ENCODE data around the gene ADGRG3. TPM values are rescaled to one million over a fixed set of nuclear protein-coding genes. Genes with fewer than 3 reads are reported as not detected.

ADGRG3 gene
- total RNA-seq, 1 experiment from 2014 or later: not detected

DNA sequence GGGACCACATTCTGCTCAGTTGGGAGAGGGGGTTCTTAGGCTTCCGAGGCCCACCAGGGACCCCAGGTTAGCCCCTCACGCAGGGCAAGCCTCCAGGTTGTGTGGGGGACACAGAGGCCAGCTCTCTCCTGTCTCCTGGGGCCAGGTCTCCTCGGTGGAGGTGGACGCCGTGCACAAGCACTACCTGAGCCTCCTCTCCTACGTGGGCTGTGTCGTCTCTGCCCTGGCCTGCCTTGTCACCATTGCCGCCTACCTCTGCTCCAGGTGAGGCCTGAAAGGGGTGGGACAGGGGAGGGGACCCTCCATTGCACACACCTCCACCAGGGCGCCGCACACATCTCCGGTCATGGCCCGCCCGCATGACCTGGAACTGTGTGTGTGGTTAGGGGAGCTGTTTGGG, 10.9 kb upstream of the ADGRG3 start:
- DNase-seq (ENCODE audit: low read depth, low spot score): no peak
- in situ Hi-C loops (cut with HindIII; ENCODE audit: low pct_unique_long_range_greater_than_20kb, low sequenced_read_pairs): no loop called here

DNA sequence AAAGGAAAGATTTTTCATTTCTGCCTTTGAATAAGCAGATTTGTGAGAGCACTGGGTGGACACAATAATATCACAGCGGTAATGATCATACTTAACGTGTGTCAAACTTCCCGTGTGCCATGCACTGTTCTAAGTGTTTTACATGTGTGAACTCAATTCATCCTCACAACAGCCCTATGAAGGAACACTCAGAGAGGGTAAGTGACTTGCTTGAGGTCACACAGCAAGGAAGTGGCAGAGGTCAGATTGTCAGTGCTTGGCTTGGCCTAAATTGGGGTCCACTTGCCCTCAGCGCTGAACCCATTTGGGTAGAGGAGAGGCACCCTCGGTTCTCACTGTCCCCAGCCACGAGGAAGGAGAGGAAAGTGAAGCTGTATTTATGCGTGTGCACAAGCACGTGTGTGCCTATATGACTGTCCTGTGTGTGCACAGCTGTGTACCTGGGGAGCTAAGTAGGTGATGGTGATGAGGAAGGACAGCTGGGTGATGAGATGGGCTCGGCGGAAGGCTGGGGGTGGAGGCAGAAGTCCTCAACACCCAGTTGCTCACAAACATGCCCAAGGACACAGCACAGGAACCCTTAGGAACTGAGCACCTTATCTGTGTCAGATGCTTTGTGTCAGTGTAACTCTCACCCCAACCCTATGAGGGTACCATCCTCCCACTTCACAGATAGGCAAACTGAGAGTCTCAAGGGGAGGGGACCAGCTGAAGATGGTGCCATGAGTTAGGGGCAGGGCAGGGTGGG, 9.8 kb upstream of the ADGRG3 start:
- DNase-seq (ENCODE audit: low read depth, low spot score): no peak
- in situ Hi-C loops (cut with HindIII; ENCODE audit: low pct_unique_long_range_greater_than_20kb, low sequenced_read_pairs): no loop called here

DNA sequence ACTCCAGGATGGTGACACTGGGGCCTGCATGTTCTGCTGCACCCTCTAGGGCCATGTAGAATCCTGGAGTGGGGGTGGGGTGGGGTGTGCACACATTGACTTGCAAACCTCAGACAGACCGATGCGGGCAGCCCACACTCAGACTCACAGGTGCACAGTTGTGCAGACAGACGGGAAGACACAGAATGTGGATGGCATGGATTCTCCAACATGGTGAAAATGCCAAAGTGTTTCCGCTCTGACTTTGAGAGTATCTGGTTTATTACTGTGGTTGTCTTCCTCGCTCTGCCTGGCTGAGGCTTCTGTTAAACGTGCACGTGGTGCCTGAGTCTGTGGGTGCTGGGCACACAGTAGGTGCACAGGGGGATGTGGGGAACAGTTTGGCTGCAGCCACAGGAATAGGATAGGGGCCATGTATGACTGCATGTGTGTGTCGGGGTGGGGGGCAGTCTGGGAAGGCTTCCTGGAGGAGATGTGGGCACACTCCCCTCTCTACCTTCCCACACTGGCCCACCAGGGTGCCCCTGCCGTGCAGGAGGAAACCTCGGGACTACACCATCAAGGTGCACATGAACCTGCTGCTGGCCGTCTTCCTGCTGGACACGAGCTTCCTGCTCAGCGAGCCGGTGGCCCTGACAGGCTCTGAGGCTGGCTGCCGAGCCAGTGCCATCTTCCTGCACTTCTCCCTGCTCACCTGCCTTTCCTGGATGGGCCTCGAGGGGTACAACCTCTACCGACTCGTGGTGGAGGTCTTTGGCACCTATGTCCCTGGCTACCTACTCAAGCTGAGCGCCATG, 9.0 kb upstream of the ADGRG3 start:
- no peak for DNase-seq (ENCODE audit: low read depth, low spot score)
- in situ Hi-C loops (cut with HindIII; ENCODE audit: low pct_unique_long_range_greater_than_20kb, low sequenced_read_pairs): no loop called here

DNA sequence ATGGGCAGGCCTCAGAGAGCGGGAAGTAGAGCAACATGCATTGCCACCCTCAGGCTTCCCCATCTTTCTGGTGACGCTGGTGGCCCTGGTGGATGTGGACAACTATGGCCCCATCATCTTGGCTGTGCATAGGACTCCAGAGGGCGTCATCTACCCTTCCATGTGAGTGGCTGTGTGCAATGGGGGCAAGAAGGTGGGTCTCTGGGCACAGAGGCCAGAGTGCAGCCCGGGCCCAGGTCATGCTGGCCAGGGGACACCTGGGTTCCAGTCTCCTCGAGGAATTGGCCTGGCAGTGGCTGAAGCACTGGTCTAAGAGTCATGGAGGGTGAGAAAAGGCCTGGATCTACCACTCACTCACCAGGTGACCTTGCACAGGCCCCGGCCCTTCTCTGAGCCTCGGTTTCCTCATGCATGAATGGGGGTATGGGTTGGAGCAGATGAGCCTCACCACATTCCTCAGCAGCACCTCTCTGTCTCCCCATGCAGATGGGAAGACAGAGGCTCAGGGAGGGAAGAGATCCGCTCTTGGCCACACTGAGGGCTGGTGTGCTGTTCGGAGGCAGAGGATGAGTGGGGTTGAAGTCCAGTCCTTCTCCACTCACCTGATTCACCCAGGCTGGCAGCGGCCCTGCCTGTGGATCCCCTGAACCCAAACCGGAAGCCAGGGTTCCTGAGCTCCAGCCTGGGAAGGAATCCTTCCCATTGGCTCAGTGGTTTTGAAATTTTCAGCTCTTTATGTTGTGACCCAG, 7.2 kb upstream of the ADGRG3 start:
- in situ Hi-C loops (cut with HindIII; ENCODE audit: low pct_unique_long_range_greater_than_20kb, low sequenced_read_pairs): no loop called here
- DNase-seq (ENCODE audit: low read depth, low spot score): no peak

DNA sequence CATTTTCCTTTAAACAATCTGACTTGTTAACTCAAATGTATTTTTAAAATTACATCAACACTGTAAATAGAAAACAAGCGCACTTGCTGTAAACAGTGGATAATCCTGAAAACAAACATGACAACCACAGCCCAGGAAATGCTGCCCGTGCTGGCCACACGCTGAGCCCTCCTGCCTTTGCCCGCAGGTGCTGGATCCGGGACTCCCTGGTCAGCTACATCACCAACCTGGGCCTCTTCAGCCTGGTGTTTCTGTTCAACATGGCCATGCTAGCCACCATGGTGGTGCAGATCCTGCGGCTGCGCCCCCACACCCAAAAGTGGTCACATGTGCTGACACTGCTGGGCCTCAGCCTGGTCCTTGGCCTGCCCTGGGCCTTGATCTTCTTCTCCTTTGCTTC, 6.6 kb upstream of the ADGRG3 start:
- DNase-seq (ENCODE audit: low read depth, low spot score): no peak
- in situ Hi-C loops (cut with HindIII; ENCODE audit: low pct_unique_long_range_greater_than_20kb, low sequenced_read_pairs): no loop called here

DNA sequence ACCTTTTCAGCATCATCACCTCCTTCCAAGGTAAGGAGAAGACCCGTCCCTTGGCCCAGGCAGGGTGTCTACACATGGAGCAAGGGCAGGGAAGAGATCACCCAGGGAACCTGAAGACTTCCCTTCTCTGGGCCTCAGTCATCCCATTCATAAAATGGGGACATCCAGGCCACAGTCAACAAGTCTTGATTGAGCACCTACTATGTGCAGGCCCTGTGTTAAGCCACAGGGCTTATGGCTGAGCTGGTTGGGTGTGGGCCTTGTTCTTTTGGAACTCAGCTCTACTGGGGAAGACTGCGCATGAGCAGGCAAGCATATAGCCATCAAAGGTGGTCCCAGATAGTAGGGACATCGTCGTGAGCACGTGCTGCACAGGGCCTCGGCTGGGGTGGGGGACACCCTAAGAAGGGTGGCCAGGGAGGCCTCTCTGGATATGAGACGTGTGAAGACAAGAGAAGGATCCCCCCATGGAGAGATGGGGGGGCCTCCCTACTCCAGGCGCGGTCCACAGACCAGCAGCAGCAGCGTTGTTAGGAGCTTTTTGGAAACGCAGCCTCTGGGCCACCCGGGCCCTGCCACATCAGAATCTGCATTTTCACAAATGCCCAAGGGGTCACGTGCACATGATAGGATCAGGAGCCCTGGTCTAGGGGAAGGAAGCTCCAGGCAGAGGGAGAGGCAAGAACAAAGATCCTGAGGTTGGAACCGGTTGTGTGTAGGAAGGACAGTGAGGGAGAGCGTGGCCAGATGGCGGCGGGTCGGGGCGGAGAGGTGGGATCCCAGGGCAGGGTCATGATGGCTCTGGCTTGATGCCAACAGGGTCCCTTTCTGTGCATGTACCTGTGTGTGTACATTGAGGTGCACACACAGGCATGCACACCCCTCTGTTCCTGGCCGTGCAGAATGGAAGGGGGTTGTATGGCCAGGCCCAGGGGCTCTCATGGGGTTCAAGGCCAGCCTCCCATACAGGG, 5.9 kb upstream of the ADGRG3 start:
- DNase-seq (ENCODE audit: low read depth, low spot score): no peak
- in situ Hi-C loops (cut with HindIII; ENCODE audit: low pct_unique_long_range_greater_than_20kb, low sequenced_read_pairs): no loop called here

DNA sequence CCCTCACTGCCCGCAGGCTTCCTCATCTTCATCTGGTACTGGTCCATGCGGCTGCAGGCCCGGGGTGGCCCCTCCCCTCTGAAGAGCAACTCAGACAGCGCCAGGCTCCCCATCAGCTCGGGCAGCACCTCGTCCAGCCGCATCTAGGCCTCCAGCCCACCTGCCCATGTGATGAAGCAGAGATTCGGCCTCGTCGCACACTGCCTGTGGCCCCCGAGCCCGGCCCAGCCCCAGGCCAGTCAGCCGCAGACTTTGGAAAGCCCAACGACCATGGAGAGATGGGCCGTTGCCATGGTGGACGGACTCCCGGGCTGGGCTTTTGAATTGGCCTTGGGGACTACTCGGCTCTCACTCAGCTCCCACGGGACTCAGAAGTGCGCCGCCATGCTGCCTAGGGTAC, 4.7 kb upstream of the ADGRG3 start:
- in situ Hi-C loops (cut with HindIII; ENCODE audit: low pct_unique_long_range_greater_than_20kb, low sequenced_read_pairs): no loop called here
- DNase-seq (ENCODE audit: low read depth, low spot score): no peak

DNA sequence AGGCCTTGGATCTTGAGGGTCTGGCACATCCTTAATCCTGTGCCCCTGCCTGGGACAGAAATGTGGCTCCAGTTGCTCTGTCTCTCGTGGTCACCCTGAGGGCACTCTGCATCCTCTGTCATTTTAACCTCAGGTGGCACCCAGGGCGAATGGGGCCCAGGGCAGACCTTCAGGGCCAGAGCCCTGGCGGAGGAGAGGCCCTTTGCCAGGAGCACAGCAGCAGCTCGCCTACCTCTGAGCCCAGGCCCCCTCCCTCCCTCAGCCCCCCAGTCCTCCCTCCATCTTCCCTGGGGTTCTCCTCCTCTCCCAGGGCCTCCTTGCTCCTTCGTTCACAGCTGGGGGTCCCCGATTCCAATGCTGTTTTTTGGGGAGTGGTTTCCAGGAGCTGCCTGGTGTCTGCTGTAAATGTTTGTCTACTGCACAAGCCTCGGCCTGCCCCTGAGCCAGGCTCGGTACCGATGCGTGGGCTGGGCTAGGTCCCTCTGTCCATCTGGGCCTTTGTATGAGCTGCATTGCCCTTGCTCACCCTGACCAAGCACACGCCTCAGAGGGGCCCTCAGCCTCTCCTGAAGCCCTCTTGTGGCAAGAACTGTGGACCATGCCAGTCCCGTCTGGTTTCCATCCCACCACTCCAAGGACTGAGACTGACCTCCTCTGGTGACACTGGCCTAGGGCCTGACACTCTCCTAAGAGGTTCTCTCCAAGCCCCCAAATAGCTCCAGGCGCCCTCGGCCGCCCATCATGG, 4.0 kb upstream of the ADGRG3 start:
- peak; percentile 27 for DNase-seq (ENCODE audit: low read depth, low spot score)
- in situ Hi-C loops (cut with HindIII; ENCODE audit: low pct_unique_long_range_greater_than_20kb, low sequenced_read_pairs): no loop called here

DNA sequence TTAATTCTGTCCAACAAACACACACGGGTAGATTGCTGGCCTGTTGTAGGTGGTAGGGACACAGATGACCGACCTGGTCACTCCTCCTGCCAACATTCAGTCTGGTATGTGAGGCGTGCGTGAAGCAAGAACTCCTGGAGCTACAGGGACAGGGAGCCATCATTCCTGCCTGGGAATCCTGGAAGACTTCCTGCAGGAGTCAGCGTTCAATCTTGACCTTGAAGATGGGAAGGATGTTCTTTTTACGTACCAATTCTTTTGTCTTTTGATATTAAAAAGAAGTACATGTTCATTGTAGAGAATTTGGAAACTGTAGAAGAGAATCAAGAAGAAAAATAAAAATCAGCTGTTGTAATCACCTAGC, 3.5 kb upstream of the ADGRG3 start:
- in situ Hi-C loops (cut with HindIII; ENCODE audit: low pct_unique_long_range_greater_than_20kb, low sequenced_read_pairs): no loop called here

DNA sequence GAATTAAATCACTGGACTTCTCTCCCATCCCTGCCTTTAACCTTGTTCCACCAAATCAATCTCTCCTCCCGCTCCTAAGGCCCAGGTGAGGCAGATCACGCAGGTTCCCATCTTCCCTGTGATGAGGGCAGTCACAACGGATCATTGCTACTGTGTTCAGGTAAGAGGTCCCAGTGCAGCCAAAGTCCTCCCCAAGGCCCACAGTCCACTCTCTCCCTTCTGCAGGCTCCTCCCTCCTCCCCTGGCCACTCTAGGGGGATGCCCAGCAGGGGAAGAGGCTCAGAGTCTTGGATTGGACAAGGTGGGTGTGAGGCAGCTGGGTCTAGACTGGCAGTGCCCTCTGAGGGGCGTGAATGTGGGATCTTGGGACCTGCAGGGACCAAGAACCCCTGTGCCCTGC, 2.6 kb upstream of the ADGRG3 start:
- no peak for DNase-seq (ENCODE audit: low read depth, low spot score)
- in situ Hi-C loops (cut with HindIII; ENCODE audit: low pct_unique_long_range_greater_than_20kb, low sequenced_read_pairs): no loop called here

More for the DNA sequence above, 3.5 kb upstream of the ADGRG3 start:
- DNase-seq (ENCODE audit: low read depth, low spot score): no peak

DNA sequence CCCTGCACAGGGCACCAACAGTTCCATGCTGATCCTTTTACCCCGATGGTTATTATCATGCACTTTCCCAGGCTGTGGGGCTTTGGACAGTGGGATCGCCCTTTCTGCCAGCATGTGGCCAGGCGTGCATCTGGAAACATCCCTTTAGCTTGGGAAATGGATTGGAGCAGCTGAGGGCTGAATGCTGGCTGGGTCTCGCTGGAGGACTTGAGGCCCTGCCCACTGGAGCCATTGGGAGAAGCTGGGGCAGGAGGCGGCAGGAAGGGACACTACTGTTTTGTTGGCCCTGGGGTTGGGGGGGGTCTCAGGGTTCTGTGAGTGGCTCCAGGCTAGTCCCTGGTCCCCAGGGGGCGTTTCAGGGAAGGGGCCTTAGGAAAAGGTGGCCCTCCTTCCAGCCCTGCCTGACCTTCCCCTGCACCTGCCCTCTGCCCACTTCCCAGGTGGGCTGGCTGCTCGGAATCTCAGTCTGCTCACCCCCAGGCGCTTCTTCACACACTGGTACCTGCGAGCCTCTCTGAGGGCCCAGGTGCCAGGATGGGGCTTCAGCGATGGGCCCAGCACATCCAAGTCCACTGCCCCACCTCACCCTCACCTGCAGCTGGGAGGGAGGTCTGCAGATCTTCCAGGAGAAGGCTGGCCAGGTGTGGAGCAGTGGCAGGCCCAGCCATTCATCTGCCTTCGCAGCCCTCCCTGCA, 1.6 kb upstream of the ADGRG3 start:
- DNase-seq (ENCODE audit: low read depth, low spot score): no peak
- in situ Hi-C loops (cut with HindIII; ENCODE audit: low pct_unique_long_range_greater_than_20kb, low sequenced_read_pairs): no loop called here

DNA sequence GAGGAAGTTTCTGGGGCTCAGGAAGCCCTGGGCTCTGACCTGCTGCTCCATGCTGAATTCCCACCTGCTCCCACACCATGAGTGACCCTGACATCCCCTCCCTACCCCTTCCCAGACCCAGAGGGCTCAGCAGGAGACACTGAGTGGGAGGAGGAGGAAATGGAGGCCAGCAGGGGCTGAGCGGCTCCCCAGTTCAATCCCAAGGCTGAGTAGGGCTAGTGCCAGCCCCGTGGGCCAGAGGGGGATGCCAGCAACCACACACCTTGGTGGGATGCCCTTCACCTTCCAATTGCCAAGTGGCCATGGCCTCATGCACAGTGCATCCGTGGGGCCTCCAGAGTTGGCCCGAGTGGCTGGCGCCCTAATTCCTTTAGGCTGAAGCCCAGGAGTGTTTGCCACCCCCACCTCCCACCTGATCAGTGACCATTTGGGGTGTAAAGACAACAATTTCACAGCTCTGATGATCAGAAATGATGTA, 1.0 kb upstream of the ADGRG3 start:
- in situ Hi-C loops (cut with HindIII; ENCODE audit: low pct_unique_long_range_greater_than_20kb, low sequenced_read_pairs): no loop called here
- DNase-seq (ENCODE audit: low read depth, low spot score): no peak

DNA sequence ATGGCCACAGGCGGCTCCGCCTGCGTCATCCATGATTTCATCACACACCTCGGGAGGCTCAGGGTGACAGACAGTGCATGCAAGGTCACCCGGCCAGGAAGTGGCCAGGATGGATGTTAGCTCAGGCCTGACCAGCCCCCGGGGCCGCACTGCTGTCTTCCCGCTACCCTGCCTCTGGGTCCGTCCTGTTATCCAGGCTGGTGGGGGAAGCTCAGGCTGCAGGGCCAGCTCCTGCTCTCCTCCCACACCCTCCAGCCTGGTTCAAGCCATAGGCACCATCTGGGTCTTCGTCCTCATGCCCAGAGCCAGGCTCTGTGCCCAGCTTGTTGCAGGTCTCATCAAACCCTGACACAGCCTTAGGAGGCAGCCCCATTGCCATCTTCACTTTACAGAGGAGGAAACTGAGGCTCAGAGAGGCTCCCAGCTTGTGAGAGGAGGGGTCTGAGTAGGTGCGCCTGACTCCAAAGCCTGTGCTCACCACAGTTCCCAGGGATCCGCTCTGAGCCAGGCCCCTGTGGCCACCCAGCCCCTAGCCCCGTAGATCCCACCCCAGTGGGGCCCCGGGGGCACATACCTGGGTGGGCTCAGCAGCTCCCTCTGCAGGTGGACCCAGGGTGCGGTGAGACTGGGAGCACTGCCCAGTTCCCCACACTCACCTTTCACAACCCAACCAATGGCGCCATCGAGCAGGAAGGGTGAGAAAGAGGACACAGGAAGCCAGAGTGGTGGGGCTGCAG, 412 bp upstream of the ADGRG3 start:
- no peak for DNase-seq (ENCODE audit: low read depth, low spot score)
- in situ Hi-C loops (cut with HindIII; ENCODE audit: low pct_unique_long_range_greater_than_20kb, low sequenced_read_pairs): no loop called here

DNA sequence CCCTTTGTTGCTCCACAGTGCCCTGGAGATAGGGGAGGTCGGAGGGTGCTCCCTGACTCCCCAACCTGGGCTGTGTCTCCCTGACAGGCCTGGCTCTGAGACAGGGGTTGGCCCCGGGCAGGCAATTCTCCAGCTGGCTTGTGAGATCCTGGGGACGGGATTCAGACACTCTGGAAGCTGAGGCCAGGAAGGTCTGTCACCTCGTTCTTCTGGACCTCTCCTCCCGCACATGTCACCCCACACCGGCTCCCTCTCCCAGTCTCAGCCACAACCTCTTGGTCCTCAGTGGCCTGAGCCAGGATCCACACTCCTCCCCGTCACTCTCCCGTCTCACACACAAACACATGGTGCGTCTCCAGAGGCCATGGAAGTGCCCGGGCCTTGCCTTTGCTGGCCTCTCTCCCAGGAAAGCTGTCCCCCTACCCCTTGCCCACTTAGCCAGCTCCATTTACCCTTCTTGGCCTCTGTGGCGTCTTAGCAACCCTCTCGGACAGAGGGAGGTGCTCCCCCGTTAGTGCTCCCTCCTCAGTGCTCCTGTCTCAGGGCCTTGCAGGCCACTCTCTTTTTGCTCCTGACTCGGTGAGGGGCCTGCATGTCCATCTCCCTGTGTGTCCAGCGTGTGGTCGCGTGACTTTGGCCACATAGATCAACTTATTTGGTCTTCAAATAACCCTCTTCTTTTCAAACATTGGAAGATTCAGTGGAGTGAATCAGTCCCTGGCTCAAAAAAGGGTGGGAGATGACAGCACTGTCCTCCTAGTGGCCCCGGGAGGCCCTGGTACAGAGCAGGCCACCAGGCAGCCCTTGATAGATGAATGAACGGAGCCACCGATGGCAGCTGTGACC, 747 bp downstream of the ADGRG3 start:
- no peak for DNase-seq (ENCODE audit: low read depth, low spot score)
- in situ Hi-C loops (cut with HindIII; ENCODE audit: low pct_unique_long_range_greater_than_20kb, low sequenced_read_pairs): no loop called here

Measured in SK-MEL-5 (cell line).